HG02884 (cell line): ENCODE data around the gene XRCC1.
"Not testable (repeated sequence)": the region's sequence is repeated elsewhere in the genome, so short reads cannot be mapped to it uniquely, and the experiment has no call there.

Experiments
- ATAC-seq: cut with Tn5 transposase; IDR thresholded peaks from one replicate; pipeline ENCODE4 v1.9.1; 2021; ENCODE audit warnings: mild to moderate bottlenecking, moderate library complexity; ENCODE audit not compliant: unreplicated experiment

Gene XRCC1

GRCh38 chr19:43524922-43525835 is 50.1 kb downstream of the XRCC1 start:
- ATAC-seq = no peak

GRCh38 chr19:43523696-43524095 is 51.6 kb downstream of the XRCC1 start:
- not testable (repeated sequence) for ATAC-seq

GRCh38 chr19:43522929-43523328 is 52.4 kb downstream of the XRCC1 start:
- ATAC-seq = no peak

DNA sequence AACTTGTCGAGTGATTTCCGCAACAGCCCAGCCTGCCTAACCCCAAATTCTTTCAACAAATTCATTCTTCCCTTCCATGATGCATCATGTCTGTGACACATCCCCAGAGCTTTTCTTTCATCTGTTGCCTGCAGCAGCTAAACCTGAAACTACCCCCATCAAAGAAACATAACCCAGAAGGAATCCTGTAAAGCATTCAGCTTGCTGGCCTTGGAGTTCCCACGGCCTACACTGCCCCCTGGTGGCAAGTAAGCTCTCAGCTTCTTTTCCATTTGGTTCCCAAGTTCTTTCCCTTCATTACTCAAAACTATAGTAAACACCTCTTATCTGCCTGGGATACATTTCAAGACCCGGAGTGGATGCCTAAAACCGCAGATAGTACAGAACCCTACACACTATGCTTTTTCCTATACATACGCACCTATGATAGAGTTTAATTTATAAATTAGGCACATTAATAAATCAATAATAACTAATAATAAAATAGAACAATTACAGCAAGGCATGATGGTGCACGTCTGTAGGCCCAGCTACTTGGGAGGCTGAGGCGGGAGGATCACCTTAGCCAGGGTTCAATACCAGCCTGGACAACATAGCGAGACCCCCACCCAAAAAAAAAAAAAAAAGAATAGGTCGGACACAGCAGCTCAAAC is 55.8 kb downstream of the XRCC1 start:
- no peak for ATAC-seq

DNA sequence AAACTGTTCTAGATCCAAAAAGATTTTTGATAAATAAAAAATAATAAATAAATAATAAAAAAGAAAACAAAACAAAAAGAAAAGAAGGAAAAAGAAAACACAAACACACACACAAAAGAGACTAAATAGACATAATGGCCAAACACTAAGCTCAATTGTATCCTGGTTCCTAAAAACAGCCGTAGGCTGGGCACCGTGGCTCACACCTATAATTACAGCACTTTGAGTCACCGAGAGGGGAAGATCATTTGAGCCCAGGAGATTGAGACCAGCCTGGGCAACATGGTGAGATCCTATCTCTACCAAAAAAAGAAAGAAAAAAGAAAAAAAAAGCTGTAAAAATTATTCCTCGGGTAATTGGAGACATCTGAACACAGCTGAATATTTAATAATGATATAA is 57.3 kb downstream of the XRCC1 start:
- no peak for ATAC-seq

DNA sequence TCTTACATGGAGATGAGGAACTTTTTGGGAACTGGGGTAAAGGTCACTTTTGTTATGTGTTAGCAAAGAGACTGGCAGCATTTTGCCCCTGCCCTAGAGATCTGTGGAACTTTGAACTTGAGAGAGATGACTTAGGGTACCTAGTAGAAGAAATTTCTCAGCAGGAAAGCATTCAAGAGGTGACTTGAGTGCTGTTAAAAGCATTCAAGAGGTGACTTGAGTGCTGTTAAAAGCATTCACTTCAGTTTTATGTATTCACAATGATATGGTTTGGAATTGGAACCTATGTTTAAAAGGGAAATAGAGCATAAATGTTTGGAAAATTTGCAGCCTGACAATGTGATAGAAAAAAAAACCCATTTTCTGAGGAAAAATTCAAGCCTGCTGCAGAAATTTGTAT is 62.9 kb downstream of the XRCC1 start:
- ATAC-seq = not testable (repeated sequence)

DNA sequence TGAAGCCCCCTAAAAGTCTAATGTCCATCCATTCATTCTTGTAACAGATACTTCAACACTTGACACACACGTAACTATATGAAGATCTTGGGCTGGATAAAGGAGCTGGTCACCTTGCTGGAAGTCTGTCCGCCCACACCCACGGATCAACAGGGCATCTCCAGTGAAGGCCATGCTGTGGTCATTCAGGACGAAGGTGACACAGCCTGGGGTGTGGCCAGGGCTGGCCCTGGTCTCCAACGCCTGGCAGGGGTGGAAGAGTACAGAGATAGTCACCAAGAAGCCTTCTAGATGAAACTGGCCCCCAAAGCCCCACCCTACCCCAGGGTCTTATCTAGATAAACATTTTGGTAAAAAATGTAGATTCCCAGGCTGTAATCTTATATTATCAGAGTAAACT is 64.0 kb downstream of the XRCC1 start:
- no peak for ATAC-seq

GRCh38 chr19:43510713-43511112 is 64.6 kb downstream of the XRCC1 start:
- ATAC-seq = no peak

DNA sequence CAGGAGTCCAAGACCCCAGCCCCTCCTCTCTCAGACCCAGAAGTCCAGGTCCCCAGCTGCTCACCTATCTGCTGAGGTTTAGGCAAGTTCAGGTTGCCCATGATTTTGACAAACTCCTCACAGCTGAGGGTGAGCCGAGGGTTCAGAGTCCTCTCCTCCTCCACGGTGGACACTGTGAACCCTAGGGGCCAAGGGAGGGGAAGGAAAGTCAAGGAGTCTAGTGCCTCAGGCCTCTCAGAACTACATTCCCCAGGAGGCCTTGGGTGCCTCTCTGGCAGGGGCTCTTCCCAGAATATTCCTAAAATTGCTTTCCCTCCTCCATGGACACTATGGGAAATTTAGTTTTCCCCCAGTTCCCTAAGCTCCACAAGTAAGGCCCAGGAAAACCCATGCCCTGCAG is 67.4 kb downstream of the XRCC1 start:
- ATAC-seq = no peak

GRCh38 chr19:43506629-43507028 is 68.7 kb downstream of the XRCC1 start:
- no peak for ATAC-seq

GRCh38 chr19:43505941-43506340 is 69.4 kb downstream of the XRCC1 start:
- ATAC-seq = no peak

DNA sequence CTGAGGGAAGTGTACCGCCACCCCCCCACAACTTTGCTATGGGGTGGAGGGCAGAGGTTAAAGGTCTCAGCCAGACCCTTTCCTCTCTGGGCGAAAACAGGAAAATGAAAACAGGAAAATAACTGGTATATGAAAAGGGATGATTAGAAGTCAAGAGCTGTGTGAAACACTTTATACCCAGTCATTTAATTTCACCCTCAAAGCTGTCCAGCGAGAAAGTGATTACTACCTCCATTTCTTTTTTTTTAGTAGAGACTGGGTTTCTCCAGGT is 70.2 kb downstream of the XRCC1 start:
- ATAC-seq = no peak

GRCh38 chr19:43504426-43505185 is 70.7 kb downstream of the XRCC1 start, which contains the start of gene PHLDB3:
Gene PHLDB3 (minus strand): TSS chr19:43504746. CDS start chr19:43504118, 628 bp downstream.
- ATAC-seq = peak; percentile 24

- ATAC-seq = peak; percentile 86
Measured at GRCh38 chr19:43503501-43504425, 71.6 kb downstream of the XRCC1 start.

DNA sequence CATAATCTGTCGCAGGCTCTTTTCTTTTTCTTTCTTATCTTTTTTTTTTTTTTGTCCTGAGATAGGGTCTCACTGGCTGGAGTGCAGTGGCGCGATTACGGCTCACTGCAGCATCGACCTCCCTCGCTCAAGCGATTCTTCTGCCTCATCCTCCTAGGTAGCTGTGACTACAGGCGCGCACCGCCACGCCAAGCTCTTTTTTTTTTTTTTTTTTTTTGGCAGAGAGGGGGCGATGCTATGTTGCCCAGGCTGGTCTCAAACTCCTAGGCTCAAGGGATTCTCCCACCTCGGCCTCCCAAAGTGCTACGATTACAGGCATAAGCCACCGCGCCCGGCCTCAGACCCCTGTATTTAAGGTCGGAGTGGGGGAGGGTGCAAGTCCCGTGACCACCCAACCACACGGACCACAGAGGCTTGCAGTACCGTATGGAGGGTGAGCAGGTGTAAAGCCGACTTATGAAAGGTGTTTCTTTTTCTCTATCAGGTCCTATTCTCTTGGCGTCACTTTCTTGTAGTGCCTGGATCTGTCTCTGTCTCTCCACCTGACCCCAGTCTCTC is 72.8 kb downstream of the XRCC1 start:
- ATAC-seq = no peak

DNA sequence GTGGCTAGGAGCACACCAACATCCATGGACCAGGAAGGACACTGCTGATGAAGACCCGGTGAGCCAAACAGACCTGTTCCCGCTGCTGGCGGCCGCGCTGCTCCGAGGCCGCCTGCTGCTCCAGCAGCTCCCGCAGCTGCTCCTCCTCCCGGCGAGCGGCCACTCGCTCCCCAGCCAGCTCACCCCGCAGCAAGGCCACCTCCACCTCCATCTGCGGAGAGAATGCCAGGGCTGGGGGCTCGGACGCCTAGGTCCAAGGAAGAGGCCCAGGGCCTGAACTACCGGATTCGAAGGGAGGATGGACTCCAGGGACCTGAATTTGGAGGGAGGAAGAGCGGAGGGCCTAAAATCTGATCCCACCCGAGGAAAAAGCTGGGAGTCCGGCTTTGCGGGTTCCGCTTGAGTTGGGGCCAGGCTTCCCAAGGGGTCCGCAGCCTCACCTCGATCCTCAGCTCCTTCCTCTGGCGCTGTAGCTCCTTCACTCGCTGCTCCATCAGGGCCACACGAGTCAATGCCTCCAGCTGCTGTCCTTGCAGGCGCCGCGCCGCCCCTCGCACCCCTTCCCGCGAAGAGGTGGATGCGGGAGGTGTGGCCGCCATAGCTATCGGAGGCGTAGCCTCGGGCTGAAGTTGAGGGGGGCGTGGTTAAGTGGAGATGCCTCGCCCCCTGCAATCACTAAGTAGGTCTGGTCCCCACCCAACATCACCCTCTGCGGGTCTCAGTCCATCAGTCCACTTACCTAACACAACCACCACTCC is 73.5 kb downstream of the XRCC1 start:
- ATAC-seq = no peak

- ATAC-seq = no peak
Measured at GRCh38 chr19:43499042-43499441, 76.3 kb downstream of the XRCC1 start.

GRCh38 chr19:43498233-43498842 is 77.0 kb downstream of the XRCC1 start:
- ATAC-seq = no peak

DNA sequence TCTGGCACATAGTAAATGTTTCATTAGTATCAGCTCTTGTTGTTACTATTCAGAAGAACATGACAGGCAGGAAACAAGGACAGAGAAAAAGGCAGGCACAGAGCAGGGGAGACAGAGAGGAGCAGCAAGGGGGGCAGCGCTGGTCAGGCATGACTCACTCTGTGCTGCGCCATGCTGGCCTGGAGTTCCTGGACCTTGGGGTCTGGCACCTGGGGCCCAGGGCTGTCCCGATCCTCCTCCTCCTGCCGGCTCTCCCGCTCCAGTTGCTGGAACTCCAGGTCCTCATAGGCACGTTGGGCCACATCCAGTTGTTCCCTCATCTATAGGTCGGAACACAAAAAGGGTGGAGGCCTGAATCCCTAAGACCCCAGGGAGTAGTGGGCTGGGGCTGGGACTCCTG is 78.4 kb downstream of the XRCC1 start:
- no peak for ATAC-seq
